ENCODE results near the gene IFT122. TPM values are rescaled to one million over a fixed set of nuclear protein-coding genes. Genes with fewer than 3 reads are reported as not detected.

IFT122 gene
- total RNA-seq, 1 donor from 2014 or later, result 20.6 TPM

DNA sequence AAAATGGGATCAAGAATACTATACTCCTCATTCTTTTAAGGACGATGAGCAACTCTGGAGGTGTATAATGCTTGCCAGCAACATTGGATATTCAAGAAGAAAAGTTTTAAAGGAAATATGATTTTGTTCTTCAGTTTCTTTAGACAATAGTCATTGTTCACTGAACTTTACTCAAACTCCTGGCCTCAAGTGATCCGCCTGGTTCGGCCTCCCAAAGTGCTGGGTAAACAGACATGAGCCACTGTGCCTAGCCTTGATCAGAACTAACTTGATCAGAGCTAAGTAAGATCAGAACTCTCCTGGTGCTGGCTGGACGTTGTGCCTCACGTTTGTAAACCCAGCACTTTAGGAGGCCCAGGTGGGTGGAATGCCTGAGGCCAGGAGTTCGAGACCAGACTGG is 24.2 kb upstream of the IFT122 start:
- TF ChIP-seq, protein P1, sequence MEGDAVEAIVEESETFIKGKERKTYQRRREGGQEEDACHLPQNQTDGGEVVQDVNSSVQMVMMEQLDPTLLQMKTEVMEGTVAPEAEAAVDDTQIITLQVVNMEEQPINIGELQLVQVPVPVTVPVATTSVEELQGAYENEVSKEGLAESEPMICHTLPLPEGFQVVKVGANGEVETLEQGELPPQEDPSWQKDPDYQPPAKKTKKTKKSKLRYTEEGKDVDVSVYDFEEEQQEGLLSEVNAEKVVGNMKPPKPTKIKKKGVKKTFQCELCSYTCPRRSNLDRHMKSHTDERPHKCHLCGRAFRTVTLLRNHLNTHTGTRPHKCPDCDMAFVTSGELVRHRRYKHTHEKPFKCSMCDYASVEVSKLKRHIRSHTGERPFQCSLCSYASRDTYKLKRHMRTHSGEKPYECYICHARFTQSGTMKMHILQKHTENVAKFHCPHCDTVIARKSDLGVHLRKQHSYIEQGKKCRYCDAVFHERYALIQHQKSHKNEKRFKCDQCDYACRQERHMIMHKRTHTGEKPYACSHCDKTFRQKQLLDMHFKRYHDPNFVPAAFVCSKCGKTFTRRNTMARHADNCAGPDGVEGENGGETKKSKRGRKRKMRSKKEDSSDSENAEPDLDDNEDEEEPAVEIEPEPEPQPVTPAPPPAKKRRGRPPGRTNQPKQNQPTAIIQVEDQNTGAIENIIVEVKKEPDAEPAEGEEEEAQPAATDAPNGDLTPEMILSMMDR (IDR thresholded peaks at IDR 0.05; ENCODE audit: partially characterized antibody, unreplicated experiment), result no peak
- no peak for DNase-seq
- Mint-ChIP-seq H3K36me3 (ENCODE audit: unreplicated experiment) (no peaks in the 10 kb centered on the region), H3K4me1 (ENCODE audit: low read depth, unreplicated experiment) (peaks cover 12% of the 10 kb centered on the region), H3K27ac (ENCODE audit: unreplicated experiment) (no peak overlapping the region), H3K27me3 (ENCODE audit: unreplicated experiment) (peaks cover 2% of the 10 kb centered on the region), H3K9me3 (ENCODE audit: unreplicated experiment) (peaks cover 3% of the 10 kb centered on the region), H3K4me3 (ENCODE audit: unreplicated experiment) (no peak overlapping the region)

DNA sequence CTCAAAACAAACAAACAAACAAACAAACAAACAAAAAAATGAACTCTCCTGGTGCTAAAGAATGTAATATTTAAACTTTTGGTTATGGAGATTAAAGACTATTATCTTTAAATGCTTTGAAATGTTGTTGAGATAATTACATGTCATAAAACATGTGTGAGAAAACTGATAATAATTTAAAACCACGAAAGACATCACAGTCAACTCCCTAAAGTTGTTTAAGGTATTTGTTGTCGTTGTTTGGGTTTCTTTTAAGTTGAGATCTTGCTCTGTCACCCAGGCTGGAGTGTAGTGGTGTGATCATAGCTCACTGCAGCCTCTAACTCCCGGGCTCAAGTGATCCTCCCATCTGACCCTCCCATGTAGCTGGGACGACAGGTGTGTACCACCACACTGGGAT is 23.6 kb upstream of the IFT122 start:
- Mint-ChIP-seq H3K27me3 (ENCODE audit: unreplicated experiment) (peaks cover 2% of the 10 kb centered on the region), H3K4me1 (ENCODE audit: low read depth, unreplicated experiment) (peaks cover 12% of the 10 kb centered on the region), H3K9me3 (ENCODE audit: unreplicated experiment) (peaks cover 2% of the 10 kb centered on the region), H3K36me3 (ENCODE audit: unreplicated experiment) (no peaks in the 10 kb centered on the region), H3K27ac (ENCODE audit: unreplicated experiment) (no peak overlapping the region), H3K4me3 (ENCODE audit: unreplicated experiment) (no peak overlapping the region)
- TF ChIP-seq, protein P1 (IDR thresholded peaks at IDR 0.05; ENCODE audit: partially characterized antibody, unreplicated experiment), result no peak
- no peak for DNase-seq

- Mint-ChIP-seq H3K27me3 (ENCODE audit: unreplicated experiment) (peaks cover 2% of the 10 kb centered on the region), H3K4me1 (ENCODE audit: low read depth, unreplicated experiment) (peaks cover 12% of the 10 kb centered on the region), H3K4me3 (ENCODE audit: unreplicated experiment) (no peak overlapping the region), H3K9me3 (ENCODE audit: unreplicated experiment) (peaks cover 3% of the 10 kb centered on the region), H3K36me3 (ENCODE audit: unreplicated experiment) (no peaks in the 10 kb centered on the region), H3K27ac (ENCODE audit: unreplicated experiment) (no peak overlapping the region)
- DNase-seq, result no peak
- TF ChIP-seq, protein P1 (IDR thresholded peaks at IDR 0.05; ENCODE audit: partially characterized antibody, unreplicated experiment), result no peak
These were observed 22.7 kb upstream of the IFT122 start for GRCh38 chr3:129417326-129417725.

- Mint-ChIP-seq H3K4me1 (ENCODE audit: low read depth, unreplicated experiment) (peaks cover 12% of the 10 kb centered on the region), H3K27me3 (ENCODE audit: unreplicated experiment) (peaks cover 4% of the 10 kb centered on the region), H3K27ac (ENCODE audit: unreplicated experiment) (no peak overlapping the region), H3K9me3 (ENCODE audit: unreplicated experiment) (peaks cover 3% of the 10 kb centered on the region), H3K4me3 (ENCODE audit: unreplicated experiment) (no peak overlapping the region), H3K36me3 (ENCODE audit: unreplicated experiment) (no peaks in the 10 kb centered on the region)
- TF ChIP-seq, protein P1 (IDR thresholded peaks at IDR 0.05; ENCODE audit: partially characterized antibody, unreplicated experiment), result no peak
- no peak for DNase-seq
These were observed 21.7 kb upstream of the IFT122 start for GRCh38 chr3:129418041-129418973.

GRCh38 chr3:129419476-129419875 is 20.5 kb upstream of the IFT122 start:
- DNase-seq, result no peak
- TF ChIP-seq, protein P1 (IDR thresholded peaks at IDR 0.05; ENCODE audit: partially characterized antibody, unreplicated experiment), result no peak
- Mint-ChIP-seq H3K27me3 (ENCODE audit: unreplicated experiment) (peaks cover 2% of the 10 kb centered on the region), H3K4me1 (ENCODE audit: low read depth, unreplicated experiment) (peaks cover 12% of the 10 kb centered on the region), H3K36me3 (ENCODE audit: unreplicated experiment) (no peaks in the 10 kb centered on the region), H3K9me3 (ENCODE audit: unreplicated experiment) (peaks cover 3% of the 10 kb centered on the region), H3K27ac (ENCODE audit: unreplicated experiment) (no peak overlapping the region), H3K4me3 (ENCODE audit: unreplicated experiment) (no peak overlapping the region)

Data from glutamatergic neuron (in vitro differentiated cells).